Neural cell (in vitro differentiated cells): ENCODE measurements around the gene PGM1. TPM values are rescaled to one million over a fixed set of nuclear protein-coding genes. Genes with fewer than 3 reads are reported as not detected.

ENCODE experiments used
- H2AFZ ChIP-seq: fragments of 200-600, 300-800 bp; sonication (generic), shearing (Covaris generic); 2 replicates; pipeline ENCODE4 v1.6.0; 2014; ENCODE audit warnings: low read depth, mild to moderate bottlenecking, antibody characterized with exemption, low read length, moderate library complexity
- H3F3A ChIP-seq: fragments of 200-600 bp; shearing (Covaris generic); 2 replicates; pipeline ENCODE4 v1.6.1; 2016; ENCODE audit warnings: mild to moderate bottlenecking, moderate library complexity, mixed read lengths, antibody characterized with exemption, low read length; ENCODE audit not compliant: insufficient read depth, poor library complexity, severe bottlenecking
- H3K27ac ChIP-seq: fragments of 200-600, 300-800 bp; sonication (generic), shearing (Covaris generic); 2 replicates; pipeline ENCODE4 v1.5.1; 2014; ENCODE audit warnings: mild to moderate bottlenecking, low read length, moderate library complexity
- H3K27me3 ChIP-seq: fragments of 300-800, 200-600 bp; sonication (generic), shearing (Covaris generic); 2 replicates; pipeline ENCODE4 v1.6.0; 2014; ENCODE audit warnings: mild to moderate bottlenecking, low read depth, low read length, moderate library complexity; ENCODE audit not compliant: insufficient read depth
- H3K36me3 ChIP-seq: fragments of 300-800, 200-600 bp; sonication (generic), shearing (Covaris generic); 2 replicates; pipeline ENCODE4 v1.5.1; 2014; ENCODE audit warnings: mild to moderate bottlenecking, antibody characterized with exemption, low read length, moderate library complexity; ENCODE audit not compliant: insufficient read depth
- H3K4me2 ChIP-seq: fragments of 300-800, 200-600 bp; sonication (generic), shearing (Covaris generic); 2 replicates; pipeline ENCODE4 v1.6.0; 2014; ENCODE audit warnings: mild to moderate bottlenecking, low read length
- H3K4me3 ChIP-seq: fragments of 300-800, 200-600 bp; sonication (generic), shearing (Covaris generic); 2 replicates; pipeline ENCODE4 v1.5.1; 2014; ENCODE audit warnings: mild to moderate bottlenecking, low read length, moderate library complexity
- H3K79me2 ChIP-seq: fragments of 200-600 bp; shearing (Covaris generic); replicated peaks from 2 replicates; pipeline ENCODE4 v1.6.0; 2014; ENCODE audit warnings: mild to moderate bottlenecking, low read length, moderate library complexity; ENCODE audit not compliant: insufficient read depth
- H3K9ac ChIP-seq: fragments of 300-800, 200-600 bp; sonication (generic), shearing (Covaris generic); 2 replicates; pipeline ENCODE4 v1.6.1; 2016; ENCODE audit warnings: mild to moderate bottlenecking, low read length, mixed read lengths
- H3K9me2 ChIP-seq: fragments of 200-600 bp; shearing (Covaris generic); 2 replicates; pipeline ENCODE4 v1.6.1; 2016; ENCODE audit warnings: mild to moderate bottlenecking, low read length, mixed read lengths; ENCODE audit not compliant: insufficient read depth
- H3K9me3 ChIP-seq: fragments of 200-600, 300-800 bp; sonication (generic), shearing (Covaris generic); 2 replicates; pipeline ENCODE4 v1.6.1; 2016; ENCODE audit warnings: mild to moderate bottlenecking, mixed run types, low read length, moderate library complexity, mixed read lengths
- H4K20me1 ChIP-seq: fragments of 200-600 bp; shearing (Covaris generic); 2 replicates; pipeline ENCODE4 v1.6.1; 2016; ENCODE audit warnings: mild to moderate bottlenecking, mixed run types; ENCODE audit not compliant: insufficient read depth
- CTCF ChIP-seq: fragments of 450-650 bp; IDR thresholded peaks from 2 replicates; pipeline ENCODE4 v1.5.1; 2014; ENCODE audit warnings: antibody characterized with exemption, mild to moderate bottlenecking, moderate library complexity; ENCODE audit not compliant: poor library complexity, severe bottlenecking
- EP300 ChIP-seq: fragments of 450-650 bp; conservative IDR thresholded peaks from 2 replicates; pipeline ENCODE4 v1.6.1; 2014; ENCODE audit warnings: antibody characterized with exemption, mild to moderate bottlenecking, moderate library complexity; ENCODE audit not compliant: poor library complexity, severe bottlenecking
- EZH2 ChIP-seq: fragments of 200-600, 300-800 bp; shearing (Covaris generic), sonication (generic); IDR thresholded peaks from 2 replicates; pipeline ENCODE4 v1.6.1; 2014; ENCODE audit warnings: antibody characterized with exemption, low read length, borderline replicate concordance, mild to moderate bottlenecking; ENCODE audit not compliant: insufficient read depth, poor library complexity, severe bottlenecking
- MXI1 ChIP-seq: fragments of 450-650 bp; conservative IDR thresholded peaks from 2 replicates; pipeline ENCODE4 v1.6.1; 2014; ENCODE audit warnings: antibody characterized with exemption, mild to moderate bottlenecking; ENCODE audit not compliant: poor library complexity, severe bottlenecking
- POLR2AphosphoS5 ChIP-seq: IDR thresholded peaks from 2 replicates; pipeline ENCODE4 v1.6.1; 2012
- RAD21 ChIP-seq: fragments of 450-650 bp; conservative IDR thresholded peaks from 2 replicates; pipeline ENCODE4 v1.6.1; 2014; ENCODE audit warnings: antibody characterized with exemption, mild to moderate bottlenecking, moderate library complexity
- REST ChIP-seq: IDR thresholded peaks from 2 replicates; pipeline ENCODE4 v1.6.1; 2012; ENCODE audit warnings: borderline replicate concordance
- SMC3 ChIP-seq: fragments of 450-650 bp; conservative IDR thresholded peaks from 2 replicates; pipeline ENCODE4 v1.6.1; 2014; ENCODE audit warnings: antibody characterized with exemption, mild to moderate bottlenecking, moderate library complexity; ENCODE audit not compliant: poor library complexity
- TAF1 ChIP-seq: IDR thresholded peaks from 2 replicates; pipeline ENCODE4 v1.6.1; 2012; ENCODE audit warnings: low read depth
- polyA plus RNA-seq: library from polyadenylated mRNA; depleted of rRNA; stranded (reverse); fragments of >200 nt; gene quantifications from 2 replicates; pipeline ENCODE4 v1.2.3, GENCODE V29; 2014

The PGM1 gene
- polyA plus RNA-seq, 1 donor from 2014 or later, result 2.9 TPM

GRCh38 chr1:63669151-63669961 is 76.1 kb downstream of the PGM1 start:
- Histone ChIP-seq H3K9ac (no peak overlapping the region), H3K27ac (no peak overlapping the region), H3K9me3 (no peaks in the 10 kb centered on the region), H3K27me3 (no peaks in the 10 kb centered on the region), H3K4me3 (no peak overlapping the region), H2AFZ (no peak overlapping the region), H4K20me1 (no peaks in the 10 kb centered on the region), H3K4me2 (no peak overlapping the region), H3K36me3 (no peaks in the 10 kb centered on the region), H3K79me2 (no peaks in the 10 kb centered on the region), H3K9me2 (no peaks in the 10 kb centered on the region), H3F3A (no peaks in the 10 kb centered on the region)
- no peak for TF ChIP-seq MXI1
- TF ChIP-seq CTCF, result no peak
- TF ChIP-seq EZH2, result no peak
- TF ChIP-seq RAD21, result no peak
- TF ChIP-seq TAF1, result no peak
- TF ChIP-seq EP300, result no peak
- TF ChIP-seq REST, result no peak
- TF ChIP-seq SMC3, result no peak
- TF ChIP-seq POLR2AphosphoS5, result no peak

GRCh38 chr1:63670164-63670563 is 77.0 kb downstream of the PGM1 start:
- no peaks in the 10 kb centered on the region for H3K9me3 ChIP-seq
- no peak overlapping the region for H3K9ac ChIP-seq
- no peaks in the 10 kb centered on the region for H4K20me1 ChIP-seq
- no peak overlapping the region for H3K4me3 ChIP-seq
- H3K4me2 ChIP-seq, result no peak overlapping the region
- TF ChIP-seq EP300 (no peak), CTCF (no peak), POLR2AphosphoS5 (no peak), SMC3 (no peak), TAF1 (no peak), EZH2 (no peak), REST (no peak), RAD21 (no peak), MXI1 (no peak)
- no peaks in the 10 kb centered on the region for H3F3A ChIP-seq
- H2AFZ ChIP-seq, result no peak overlapping the region
- no peaks in the 10 kb centered on the region for H3K27me3 ChIP-seq
- H3K79me2 ChIP-seq, result no peaks in the 10 kb centered on the region
- no peaks in the 10 kb centered on the region for H3K9me2 ChIP-seq
- no peak overlapping the region for H3K27ac ChIP-seq
- H3K36me3 ChIP-seq, result no peaks in the 10 kb centered on the region
